Stomach smooth muscle (tissue), 2 donors: ENCODE measurements around the gene EXPH5.

Experiments used
- H3K27ac ChIP-seq: one replicate; pipeline ENCODE4 v1.7.0; 2013; ENCODE audit warnings: mild to moderate bottlenecking, low read length, inconsistent platforms
- H3K27me3 ChIP-seq, 2 donors: one replicate each; pipeline ENCODE4 v1.7.0; 2013; ENCODE audit warnings: low read length in 2 of 2; ENCODE audit not compliant: insufficient read depth in 2 of 2, control insufficient read depth in 1 of 2
- H3K36me3 ChIP-seq, 2 donors: one replicate each; pipeline ENCODE4 v1.7.0; 2013; ENCODE audit warnings: low read length in 2 of 2; ENCODE audit not compliant: control insufficient read depth in 2 of 2, insufficient read depth in 2 of 2
- H3K4me1 ChIP-seq: one replicate; pipeline ENCODE4 v1.7.0; 2013; ENCODE audit warnings: low read length; ENCODE audit not compliant: control insufficient read depth, insufficient read depth
- H3K4me3 ChIP-seq, 2 donors: one replicate each; pipeline ENCODE4 v1.7.0; 2013; ENCODE audit warnings: low read length in 2 of 2
- H3K9ac ChIP-seq, 2 donors: one replicate each; pipeline ENCODE4 v1.7.0; 2013; ENCODE audit warnings: low read length in 2 of 2, mild to moderate bottlenecking in 1 of 2
- H3K9me3 ChIP-seq, 2 donors: one replicate each; pipeline ENCODE4 v1.7.0; 2013; ENCODE audit warnings: low read length in 2 of 2; ENCODE audit not compliant: control insufficient read depth in 2 of 2
- donor health status: healthy.
- donor health status: Pancreatic carcinoma.

The EXPH5 gene

DNA sequence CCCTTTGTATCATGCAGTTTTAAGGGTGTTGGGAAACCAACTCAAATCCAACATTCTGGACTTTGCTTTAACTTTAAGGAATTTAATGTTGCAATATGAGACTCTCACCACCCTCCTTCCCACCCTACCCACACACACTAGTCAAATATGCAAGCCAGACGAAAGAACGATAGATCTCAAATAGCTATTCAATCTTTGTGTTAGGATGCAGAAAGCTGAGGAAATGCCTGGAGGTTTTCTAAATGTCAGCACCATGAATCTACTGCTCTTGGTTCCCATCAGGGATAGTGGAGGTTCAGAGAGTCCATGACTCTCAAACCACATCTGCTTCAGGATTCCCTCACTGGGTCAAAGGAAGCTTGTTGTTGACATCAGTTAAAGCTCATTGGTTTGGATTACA is 33.7 kb downstream of the EXPH5 start:
- H3K27ac ChIP-seq: no peak overlapping the region
- H3K4me3 ChIP-seq: no peak overlapping the region
- H3K36me3 ChIP-seq: no peaks in the 10 kb centered on the region
- H3K9ac ChIP-seq: no peak overlapping the region
- no peaks in the 10 kb centered on the region for H3K9me3 ChIP-seq
- no peaks in the 10 kb centered on the region for H3K27me3 ChIP-seq
- no peaks in the 10 kb centered on the region for H3K4me1 ChIP-seq

DNA sequence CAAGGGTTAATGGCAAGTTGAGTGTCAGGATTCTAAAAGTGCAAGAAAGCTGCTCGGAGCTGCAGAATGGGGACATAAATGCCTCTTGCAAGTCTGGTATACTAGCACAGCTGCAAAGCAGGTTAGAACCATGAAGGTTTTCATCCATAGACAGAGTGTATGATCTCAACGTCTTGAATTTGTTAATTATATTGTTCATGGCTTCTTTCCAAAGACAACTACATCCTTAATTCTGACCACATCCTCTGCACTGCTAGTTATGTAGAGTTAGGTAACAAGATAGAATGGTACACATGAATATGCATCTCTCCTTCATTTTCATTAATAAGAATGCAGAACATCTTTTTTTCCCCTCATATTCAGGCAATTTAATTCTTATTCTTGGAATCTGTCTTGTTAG is 34.2 kb downstream of the EXPH5 start:
- Histone ChIP-seq H3K9ac (no peak overlapping the region), H3K4me1 (no peaks in the 10 kb centered on the region), H3K27me3 (no peaks in the 10 kb centered on the region), H3K27ac (no peak overlapping the region), H3K36me3 (no peaks in the 10 kb centered on the region), H3K4me3 (no peak overlapping the region), H3K9me3 (no peaks in the 10 kb centered on the region)

DNA sequence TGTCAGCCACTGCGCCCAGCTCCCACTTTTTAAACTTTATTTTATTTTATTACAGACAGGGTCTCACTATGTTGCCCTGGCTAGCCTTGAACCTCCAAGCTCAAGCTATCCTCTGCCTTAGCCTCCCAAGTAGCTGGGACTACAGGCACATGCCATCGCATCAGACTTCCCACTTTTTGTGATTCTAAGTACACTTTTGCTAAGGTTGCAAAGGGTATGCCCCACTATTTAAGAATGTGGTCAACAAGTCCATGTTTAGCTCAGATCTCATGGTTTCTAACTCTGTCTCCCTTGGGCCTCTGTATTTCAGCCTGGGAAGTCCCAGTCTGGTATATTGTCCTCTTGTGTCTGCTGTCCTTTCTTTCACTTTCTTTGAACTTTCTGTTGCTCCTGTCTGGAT is 35.3 kb downstream of the EXPH5 start:
- Histone ChIP-seq H3K27me3 (no peaks in the 10 kb centered on the region), H3K36me3 (no peaks in the 10 kb centered on the region), H3K4me1 (no peaks in the 10 kb centered on the region), H3K9ac (no peak overlapping the region), H3K27ac (no peak overlapping the region), H3K9me3 (no peaks in the 10 kb centered on the region), H3K4me3 (no peak overlapping the region)

DNA sequence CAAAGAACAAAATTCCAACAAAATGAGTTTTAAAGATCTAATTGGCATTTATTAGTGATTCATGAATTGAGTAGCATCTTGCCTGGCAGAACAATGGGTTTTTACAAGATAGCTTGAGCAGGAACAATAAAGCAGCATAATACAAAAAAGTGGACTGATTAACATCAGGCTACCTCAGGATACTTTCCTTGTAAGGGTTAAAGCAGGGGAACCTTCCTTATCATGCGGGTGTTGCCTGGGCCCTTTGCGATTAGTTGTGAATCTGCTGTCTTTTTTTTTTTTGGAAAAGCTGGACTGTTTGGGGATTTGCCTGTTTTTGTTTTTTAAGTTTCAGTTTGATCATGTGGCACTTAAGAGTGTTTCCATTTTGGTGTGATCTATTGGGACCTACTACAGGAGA is 37.5 kb downstream of the EXPH5 start:
- Histone ChIP-seq H3K4me3 (no peak overlapping the region), H3K27ac (no peak overlapping the region), H3K27me3 (no peaks in the 10 kb centered on the region), H3K36me3 (no peaks in the 10 kb centered on the region), H3K9ac (no peak overlapping the region), H3K9me3 (no peaks in the 10 kb centered on the region), H3K4me1 (no peaks in the 10 kb centered on the region)

DNA sequence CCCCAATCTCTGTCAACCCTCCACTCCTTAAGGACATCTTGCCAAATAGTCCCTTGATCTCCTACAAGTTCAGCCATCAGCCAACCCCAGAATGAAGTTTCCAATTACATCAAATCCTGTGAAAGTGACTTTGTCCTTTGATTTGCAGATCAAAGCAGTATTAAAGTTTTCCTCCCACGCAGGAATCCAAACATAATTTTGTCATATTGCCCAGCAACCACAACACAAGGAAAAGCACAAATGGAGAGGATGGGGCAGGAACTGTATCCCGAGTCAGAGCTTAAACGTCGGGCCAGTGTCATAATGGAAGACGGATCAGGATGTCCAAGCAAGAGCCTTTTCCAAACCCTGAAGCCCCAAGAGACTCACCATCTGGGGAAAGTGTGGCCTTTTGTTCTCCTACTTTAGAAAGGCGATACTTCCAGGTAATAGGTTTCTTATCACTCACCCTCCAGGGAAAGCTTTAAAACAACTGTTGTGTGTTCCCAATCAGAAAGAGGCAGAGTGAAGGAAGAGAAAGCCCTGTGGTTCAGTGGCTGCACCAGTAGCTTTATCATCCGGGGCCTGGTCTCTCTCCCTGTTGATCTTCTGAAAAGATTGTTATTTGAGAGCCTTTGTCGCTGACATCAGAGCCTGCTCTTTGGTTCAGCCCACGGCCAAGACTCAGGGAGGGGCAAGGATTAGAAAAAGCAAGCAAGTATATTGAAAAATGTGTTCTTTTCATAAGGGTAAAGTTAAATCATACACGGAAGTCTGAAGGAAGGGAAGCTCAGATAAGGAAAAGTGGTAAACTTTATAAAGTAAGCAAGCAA is 41.7 kb downstream of the EXPH5 start:
- Histone ChIP-seq H3K27ac (no peak overlapping the region), H3K4me1 (no peaks in the 10 kb centered on the region), H3K27me3 (no peaks in the 10 kb centered on the region), H3K36me3 (no peaks in the 10 kb centered on the region), H3K9me3 (no peaks in the 10 kb centered on the region), H3K9ac (no peak overlapping the region), H3K4me3 (no peak overlapping the region)

DNA sequence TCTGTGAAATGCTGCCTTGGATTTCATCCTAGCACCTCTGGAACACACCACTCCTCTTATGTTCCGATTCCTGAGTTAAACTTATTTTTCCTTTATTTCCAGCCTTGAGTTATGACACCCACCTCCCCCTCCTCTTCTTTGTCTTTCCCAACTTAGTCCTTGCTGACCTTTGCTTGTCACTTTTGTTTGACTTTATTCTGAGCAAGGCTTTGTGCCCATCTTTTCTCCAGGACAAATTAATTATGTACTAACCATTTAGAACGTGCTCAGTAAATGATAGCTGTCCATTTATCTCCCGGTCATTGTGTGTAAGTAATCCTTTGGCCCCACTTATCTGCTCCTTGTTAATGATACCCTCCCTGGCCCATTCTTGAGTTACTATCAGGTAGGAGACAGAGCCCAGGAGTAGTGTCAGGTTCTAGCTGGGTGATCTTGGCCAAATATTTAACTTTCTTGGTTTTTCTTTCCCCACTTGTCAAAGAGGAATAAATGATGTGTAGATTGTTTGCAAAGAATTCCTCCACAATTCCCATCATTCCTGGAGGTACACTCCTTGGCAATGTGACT is 44.2 kb downstream of the EXPH5 start:
- H3K27me3 ChIP-seq: no peaks in the 10 kb centered on the region
- no peak overlapping the region for H3K27ac ChIP-seq
- no peaks in the 10 kb centered on the region for H3K4me1 ChIP-seq
- no peak overlapping the region for H3K9ac ChIP-seq
- H3K36me3 ChIP-seq: no peaks in the 10 kb centered on the region
- H3K9me3 ChIP-seq: no peaks in the 10 kb centered on the region
- H3K4me3 ChIP-seq: no peak overlapping the region

DNA sequence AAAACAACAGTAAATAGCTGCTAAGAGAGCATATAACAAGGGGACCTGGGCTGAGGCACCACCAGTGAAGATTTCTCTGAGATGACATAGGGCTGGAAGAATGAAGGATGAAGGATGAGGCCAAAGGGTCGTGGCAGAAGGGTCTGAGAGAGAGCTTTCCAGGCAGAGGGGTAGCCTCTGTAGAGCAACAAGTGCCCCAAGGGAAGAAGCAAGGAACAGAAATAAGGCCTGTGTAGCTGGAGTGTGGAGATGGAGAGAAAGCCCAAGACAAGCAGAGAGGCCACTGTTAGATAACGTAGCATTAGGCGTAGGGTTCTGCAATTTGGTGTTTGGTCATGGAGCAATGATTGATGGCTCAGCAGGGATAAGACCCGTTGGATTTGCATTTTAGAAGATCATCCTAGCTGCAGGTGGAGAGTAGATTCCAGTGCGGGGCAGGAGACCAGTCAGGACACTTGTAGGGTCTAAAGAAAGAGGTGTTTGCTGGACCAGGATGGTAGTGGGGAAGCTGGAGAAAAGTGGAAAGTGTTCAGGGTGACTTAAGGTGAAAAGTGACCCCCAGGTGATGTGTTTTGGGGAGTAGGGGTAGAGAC is 47.6 kb downstream of the EXPH5 start:
- Histone ChIP-seq H3K9me3 (no peaks in the 10 kb centered on the region), H3K4me3 (no peak overlapping the region), H3K27ac (no peak overlapping the region), H3K9ac (no peak overlapping the region), H3K4me1 (no peaks in the 10 kb centered on the region), H3K36me3 (no peaks in the 10 kb centered on the region), H3K27me3 (no peaks in the 10 kb centered on the region)

DNA sequence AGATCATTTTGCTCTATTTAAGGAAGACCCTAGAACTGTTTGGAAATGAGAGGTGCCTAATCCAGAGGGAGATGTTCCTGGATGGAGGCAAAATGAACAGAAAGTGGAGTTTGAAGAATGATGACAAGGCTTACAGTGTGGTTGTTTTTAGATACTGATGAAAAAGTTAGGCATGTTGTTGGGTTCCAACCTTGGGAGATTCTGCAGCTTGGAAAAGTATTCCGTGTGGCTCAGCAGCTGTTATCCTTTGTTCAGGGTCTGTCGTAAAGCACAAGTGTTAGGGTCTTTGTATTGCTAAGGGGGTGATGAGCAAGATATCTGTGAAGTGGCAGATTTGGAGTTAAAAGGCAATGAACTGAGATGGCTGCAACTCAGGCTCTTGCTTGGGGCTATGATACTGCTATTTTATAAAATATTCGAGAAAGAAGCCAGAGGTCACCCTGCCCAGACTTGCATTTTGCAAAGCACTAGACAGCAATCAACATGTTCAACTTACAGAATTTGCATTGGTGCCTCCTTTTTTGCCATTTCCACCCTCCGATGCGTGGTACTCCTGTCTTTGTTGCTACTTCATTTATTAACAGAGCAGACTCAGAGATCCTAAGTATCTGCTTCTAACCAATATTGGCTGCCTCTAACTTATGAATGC is 50.1 kb downstream of the EXPH5 start:
- no peak overlapping the region for H3K4me3 ChIP-seq
- H3K36me3 ChIP-seq: no peaks in the 10 kb centered on the region
- H3K4me1 ChIP-seq: no peaks in the 10 kb centered on the region
- no peak overlapping the region for H3K9ac ChIP-seq
- no peak overlapping the region for H3K27ac ChIP-seq
- H3K27me3 ChIP-seq: no peaks in the 10 kb centered on the region
- H3K9me3 ChIP-seq: no peaks in the 10 kb centered on the region

DNA sequence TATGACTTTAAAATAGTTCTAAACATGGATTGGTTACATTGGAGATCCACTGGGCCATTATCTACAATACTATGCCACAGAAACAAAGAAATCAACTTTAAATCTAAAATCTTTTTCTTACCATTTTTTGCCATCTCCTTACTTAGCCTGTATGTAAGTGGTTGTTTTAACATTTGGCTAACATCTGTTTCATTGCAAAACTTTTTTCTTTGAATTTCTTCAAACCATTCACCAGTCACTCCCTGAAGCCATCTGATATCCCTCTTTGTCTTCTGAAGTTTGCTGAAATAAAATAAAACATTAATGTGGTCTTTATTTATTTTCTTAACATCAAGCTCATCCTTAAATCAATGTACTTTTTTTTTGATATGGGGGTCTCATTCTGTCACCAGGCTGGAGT is 52.0 kb downstream of the EXPH5 start:
- Histone ChIP-seq H3K4me1 (no peaks in the 10 kb centered on the region), H3K36me3 (no peaks in the 10 kb centered on the region), H3K27ac (no peak overlapping the region), H3K9me3 (no peaks in the 10 kb centered on the region), H3K4me3 (no peak overlapping the region), H3K27me3 (no peaks in the 10 kb centered on the region), H3K9ac (no peak overlapping the region)

DNA sequence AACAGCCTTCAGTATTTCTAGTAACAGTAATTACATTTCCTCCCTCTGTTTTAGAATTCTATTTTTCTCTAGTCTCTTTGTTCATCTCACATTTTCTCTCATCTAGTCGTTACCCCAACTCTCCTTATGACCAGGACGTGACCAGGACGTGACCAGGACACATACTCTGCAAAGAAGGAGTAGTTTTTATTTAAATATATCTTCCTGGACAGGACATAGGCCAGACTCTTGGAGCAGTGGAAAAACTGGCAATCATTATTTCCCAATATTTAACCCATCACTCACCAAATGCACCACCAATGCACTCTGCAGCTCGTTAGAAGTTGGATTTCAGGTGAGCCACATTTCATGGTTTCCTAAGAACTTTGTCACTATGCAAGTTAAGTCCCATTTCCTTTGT is 55.1 kb downstream of the EXPH5 start:
- Histone ChIP-seq H3K9me3 (no peaks in the 10 kb centered on the region), H3K27ac (no peak overlapping the region), H3K36me3 (no peaks in the 10 kb centered on the region), H3K27me3 (peaks cover 0 to 3% of the 10 kb centered on the region in 2 donors), H3K4me1 (no peaks in the 10 kb centered on the region), H3K4me3 (no peak overlapping the region), H3K9ac (no peak overlapping the region)
